ENCODE data around the gene AHCTF1.
A peak's percentile ranks its signal among the peaks of the same experiment; 100 is the strongest.

The AHCTF1 gene, protein sequence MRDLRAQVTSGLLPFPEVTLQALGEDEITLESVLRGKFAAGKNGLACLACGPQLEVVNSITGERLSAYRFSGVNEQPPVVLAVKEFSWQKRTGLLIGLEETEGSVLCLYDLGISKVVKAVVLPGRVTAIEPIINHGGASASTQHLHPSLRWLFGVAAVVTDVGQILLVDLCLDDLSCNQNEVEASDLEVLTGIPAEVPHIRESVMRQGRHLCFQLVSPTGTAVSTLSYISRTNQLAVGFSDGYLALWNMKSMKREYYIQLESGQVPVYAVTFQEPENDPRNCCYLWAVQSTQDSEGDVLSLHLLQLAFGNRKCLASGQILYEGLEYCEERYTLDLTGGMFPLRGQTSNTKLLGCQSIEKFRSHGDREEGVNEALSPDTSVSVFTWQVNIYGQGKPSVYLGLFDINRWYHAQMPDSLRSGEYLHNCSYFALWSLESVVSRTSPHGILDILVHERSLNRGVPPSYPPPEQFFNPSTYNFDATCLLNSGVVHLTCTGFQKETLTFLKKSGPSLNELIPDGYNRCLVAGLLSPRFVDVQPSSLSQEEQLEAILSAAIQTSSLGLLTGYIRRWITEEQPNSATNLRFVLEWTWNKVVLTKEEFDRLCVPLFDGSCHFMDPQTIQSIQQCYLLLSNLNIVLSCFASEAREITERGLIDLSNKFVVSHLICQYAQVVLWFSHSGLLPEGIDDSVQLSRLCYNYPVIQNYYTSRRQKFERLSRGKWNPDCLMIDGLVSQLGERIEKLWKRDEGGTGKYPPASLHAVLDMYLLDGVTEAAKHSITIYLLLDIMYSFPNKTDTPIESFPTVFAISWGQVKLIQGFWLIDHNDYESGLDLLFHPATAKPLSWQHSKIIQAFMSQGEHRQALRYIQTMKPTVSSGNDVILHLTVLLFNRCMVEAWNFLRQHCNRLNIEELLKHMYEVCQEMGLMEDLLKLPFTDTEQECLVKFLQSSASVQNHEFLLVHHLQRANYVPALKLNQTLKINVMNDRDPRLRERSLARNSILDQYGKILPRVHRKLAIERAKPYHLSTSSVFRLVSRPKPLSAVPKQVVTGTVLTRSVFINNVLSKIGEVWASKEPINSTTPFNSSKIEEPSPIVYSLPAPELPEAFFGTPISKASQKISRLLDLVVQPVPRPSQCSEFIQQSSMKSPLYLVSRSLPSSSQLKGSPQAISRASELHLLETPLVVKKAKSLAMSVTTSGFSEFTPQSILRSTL (N-terminal part only)

DNA sequence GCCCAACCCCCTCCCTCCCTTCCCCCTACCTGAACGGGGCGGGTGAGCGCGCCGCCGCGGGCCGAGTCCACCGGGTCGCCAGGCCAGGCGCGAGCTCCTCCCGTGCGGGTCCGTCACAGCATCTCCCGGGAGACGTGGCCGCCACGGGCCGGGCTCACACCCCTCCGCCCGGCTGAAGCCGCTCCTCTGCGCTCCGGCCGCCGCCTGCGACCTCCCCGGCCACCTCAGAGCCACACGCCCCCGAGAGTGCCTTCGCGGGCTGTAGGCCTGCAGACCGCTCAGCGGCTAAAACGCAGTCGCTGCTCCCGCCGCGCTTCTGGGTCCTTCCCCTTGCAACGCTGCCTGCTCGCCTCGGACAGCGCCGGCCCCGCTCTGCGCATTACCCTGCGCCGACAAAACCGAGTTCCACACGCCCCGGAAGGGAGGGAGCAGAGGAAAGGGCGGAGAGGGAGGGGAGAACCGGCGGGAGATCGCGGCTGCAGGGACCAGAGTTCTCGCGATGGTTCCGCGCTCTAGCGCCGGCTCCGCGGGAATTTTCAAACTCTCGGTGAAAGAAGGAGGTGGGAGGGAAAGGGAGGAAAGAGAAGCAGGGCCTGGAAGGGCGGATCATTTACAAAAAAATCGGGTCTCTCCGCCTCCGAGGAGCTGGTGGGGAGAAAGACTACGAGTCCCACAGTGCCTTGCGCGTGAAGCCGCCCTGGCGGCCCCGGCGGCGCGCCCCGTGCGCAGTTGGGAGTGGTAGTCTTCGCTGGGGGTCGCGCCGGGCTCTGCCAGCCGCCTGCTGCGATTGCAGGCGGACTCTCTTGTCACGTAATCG is at the start of gene AHCTF1:
TSS of gene AHCTF1 (minus strand) at position 400 of the 817 bp plus-strand sequence. CDS start 13,578 bp downstream, outside the sequence.
- peak; percentile 96 for DNase-seq

DNA sequence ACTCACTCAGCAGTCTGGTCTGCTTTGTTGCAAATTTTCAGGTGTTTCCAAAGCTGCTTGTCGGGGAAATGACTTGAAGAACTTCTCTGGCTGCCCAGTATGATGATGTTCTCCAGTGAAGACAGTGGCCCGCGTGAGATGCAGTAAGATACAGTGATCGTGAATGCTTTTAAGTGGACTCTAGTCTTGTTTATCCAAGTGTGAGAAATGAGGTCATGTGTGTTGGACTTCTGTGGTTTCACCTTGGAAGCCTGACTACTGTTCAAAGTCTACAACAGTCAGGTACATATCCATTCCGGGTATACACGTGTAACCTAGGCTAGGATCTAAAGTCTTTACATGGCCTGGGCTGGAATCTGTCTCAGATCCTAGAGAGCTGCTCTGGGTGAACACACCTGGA is 47.0 kb upstream of the AHCTF1 start:
- no peak for DNase-seq

DNA sequence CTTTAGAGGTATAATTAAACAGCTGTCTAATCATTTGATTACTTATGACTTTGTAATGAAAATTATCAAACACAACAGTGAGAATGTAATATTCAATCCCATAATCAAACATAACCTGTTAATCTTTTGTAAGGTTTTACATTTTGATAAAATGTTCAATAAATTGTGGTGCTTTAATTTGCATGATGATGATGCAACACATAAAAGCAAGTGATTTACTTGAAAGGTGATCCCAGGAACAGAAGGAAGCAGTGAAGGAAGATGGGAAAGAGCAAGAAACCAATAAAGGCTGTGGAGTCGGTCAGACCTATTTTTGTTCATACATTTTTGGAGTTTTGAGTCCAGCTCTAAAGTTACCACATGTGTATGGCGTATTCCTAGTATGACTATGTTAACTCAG is 46.5 kb upstream of the AHCTF1 start:
- DNase-seq: no peak

DNA sequence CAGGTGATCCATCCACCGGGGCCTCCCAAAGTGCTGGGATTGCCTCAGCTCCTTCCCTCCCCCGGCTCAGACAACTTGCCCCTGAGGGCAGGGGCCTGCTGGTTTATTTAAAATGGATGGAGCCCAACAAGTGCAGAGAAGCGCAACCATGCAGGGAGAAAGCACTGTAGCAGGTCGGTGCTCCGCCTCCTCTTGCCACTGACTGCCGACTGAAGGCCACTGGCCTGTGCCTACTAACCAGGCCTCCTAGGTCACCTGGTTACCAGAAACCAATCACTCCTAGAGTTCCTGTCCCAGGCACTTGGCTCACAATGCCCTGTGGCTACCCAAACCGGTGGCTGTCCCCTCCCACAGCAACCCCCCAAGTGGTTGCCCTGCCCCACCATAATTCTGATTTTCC is 40.2 kb upstream of the AHCTF1 start:
- DNase-seq: no peak

DNA sequence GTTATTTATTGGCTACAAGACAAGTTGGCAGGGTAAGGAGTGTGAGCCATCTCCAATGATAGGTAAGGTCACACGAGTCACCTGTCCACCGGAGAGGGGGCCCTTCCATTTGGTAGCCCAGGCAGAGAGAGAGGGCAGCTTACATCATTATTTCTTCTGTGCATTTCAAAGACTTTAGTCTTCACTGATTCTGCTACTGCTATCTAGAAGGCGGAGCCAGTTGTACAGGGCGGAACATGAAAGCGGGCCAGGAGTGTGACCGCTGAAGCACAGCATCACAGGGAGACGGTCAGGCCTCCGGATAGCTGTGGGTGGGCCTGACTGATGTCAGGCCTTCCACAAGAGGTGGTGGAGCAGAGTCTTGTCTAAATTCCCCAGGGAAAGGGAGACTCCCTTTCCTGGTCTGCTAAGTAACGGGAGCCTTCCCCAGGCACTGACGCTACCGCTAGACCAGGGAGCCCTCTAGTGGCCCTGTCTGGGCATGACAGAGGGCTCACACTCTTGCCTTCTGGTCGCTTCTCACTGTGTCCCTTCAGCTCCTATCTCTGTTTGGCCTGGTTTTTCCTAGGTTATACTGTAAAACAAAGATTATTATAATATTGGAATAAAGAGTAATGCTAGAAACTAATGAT is 39.5 kb upstream of the AHCTF1 start:
- peak; percentile 38 to 42 for DNase-seq

DNA sequence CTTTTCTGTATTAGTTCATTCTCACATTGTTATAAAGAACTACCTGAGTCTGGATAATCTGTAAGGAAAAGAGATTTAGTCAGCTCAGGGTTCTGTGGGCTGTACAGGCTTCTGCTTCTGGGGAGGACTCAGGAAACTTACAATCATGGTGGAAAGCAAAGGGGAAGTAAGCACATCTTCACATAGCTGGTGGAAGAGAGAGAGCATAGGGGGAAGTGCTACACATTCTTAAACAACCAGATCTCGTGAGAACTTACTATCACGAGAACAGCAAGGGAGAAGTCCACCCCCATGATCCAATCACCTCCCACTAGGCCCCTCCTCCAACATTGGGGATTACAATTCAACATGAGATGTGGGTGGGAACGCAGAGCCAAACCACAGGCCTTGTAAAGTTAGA is 37.9 kb upstream of the AHCTF1 start:
- DNase-seq: no peak

DNA sequence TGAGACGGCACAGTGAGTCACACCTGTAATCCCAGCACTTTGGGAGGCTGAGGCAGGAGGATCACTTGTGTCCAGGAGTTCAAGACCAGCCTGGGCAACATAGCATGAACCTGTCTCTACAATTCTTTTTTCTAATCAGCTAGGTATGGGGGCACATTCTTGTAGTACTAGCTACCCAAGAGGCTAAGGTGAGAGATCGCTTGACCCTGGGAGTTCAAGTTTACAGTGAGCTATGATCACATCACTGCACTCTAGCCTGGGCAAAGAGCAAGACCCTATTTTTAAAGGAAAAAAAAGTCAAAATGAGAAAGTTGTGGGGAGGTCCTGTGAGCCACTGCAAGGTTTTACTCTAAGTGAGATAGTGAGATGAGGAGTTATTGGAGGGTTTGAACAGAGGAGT is 34.8 kb upstream of the AHCTF1 start:
- no peak for DNase-seq

DNA sequence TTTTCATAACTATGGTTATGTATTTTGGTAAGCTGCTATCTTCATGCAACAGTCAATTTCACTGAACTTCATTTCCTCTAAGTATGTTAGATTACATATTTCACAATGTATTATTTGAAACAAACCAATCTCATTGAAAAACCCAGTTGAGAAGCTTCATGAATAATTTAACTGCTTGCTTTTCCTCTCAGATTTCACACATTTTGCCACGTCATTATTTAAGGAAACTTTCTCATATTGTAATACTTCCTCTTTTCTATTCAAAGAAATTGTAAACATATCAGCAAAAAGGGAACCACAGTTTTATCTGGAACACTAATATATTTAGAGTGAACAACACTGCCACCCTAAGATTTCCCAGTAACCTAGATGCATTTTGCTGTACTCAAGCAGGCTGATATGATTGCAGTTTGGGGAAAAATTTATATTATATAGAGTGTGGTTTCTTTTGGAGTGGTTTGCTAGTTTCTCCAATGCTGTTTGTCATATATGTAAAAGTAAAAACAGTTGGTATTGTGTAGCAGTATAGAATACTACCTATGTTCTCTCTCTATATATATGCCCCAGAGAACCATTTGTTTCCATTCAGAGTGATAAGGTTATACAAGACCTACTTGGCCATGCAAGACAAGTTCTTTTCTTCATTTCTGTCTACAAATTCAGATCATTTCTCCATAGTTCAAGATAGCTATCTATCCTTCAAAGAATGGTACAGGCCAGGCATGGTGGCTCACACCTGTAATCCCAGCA is 28.4 kb upstream of the AHCTF1 start:
- peak in 1 of 2 donors; percentile 12 for DNase-seq

DNA sequence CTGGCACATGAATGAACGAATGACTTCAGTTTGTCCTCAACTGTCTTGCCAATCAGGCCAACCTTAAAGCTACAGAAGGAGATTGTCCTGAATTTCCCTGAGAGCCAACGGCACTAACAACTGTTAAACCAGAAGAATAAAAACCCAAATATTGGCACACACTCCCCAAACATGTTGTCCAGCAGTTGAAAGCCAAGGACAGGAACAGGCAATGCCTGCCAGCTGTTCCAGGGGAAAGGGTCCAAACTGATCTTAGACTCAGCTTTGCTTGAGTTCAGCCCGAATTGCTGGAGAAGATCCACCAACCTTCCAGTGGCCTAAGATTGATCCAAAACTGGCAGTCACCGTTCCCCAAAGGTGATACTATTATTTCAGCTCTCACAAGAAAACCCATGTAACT is 22.4 kb upstream of the AHCTF1 start:
- DNase-seq: no peak

DNA sequence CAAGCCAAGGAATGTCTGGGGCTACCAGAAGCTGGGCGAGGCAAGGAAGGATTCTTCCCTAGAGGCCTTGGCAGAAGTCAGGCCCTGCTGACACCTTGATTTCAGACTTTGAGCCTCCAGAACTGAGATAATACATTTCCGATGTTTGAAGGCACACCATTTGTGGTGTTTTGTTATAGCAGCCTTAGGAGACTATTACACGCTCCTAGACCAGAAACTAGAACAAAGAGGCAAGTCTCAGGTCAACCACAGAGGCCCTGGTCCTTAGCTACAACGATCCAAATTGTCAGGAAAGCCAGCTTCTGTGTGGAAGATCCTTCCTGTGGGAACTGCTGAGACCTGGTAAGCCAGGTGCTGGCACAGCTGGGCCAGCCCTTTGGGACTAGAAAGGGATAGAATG is 19.7 kb upstream of the AHCTF1 start:
- DNase-seq: no peak

DNA sequence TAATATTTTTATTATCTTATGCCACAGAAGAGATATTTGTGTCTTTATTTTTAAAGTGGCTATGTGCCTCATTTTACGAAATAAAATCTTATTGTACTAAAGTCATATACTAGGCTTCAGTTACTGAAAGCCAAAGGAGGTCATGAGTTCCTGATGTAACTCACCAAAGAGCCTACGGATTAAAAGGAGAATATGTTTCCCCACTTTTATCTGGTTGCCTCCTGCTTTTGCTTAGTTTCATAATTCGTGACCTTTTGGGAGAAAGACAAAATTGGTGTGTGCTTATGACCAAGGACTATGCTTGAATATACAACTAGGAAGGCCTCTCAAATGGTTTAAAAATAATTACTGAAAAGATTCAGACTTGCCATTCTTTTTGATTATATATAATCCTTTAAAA is 18.2 kb upstream of the AHCTF1 start:
- DNase-seq: no peak

DNA sequence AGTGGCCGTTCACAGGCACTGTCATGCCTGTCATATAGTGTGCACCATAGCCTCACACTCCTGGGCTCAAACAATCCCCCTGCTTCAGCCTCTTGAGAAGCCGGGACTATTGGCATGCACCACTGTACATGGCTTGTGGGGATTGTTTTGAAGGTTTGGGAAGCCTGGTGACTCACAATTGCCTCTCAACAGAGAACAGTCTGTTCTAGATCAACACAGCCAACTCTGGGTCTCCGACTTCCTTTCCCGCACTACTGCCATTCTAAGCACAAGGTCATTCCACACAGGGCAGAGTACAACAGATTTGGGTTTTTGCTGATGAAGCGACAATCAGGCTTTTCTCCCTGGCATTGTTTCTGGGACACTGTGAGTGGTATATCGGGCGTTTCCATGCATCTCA is 15.5 kb upstream of the AHCTF1 start:
- no peak for DNase-seq

DNA sequence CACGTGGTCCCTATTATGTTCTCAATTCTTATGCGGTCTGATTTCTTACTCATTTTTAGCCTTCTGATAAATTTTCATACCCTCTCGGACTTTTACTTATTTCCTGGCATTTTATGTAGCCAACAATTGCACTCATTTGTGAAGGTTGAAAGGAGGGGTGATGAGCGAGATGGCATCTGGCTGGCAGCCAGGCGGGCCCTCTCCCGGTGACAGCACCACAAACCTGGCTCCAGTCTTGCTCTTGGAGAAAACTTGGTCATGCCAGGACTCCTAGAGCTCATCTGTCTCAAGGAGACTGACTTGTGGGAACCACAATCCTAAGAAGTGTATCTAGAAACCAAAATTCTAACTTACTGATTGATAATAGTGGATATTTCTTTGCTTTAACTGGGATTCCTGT is 14.6 kb upstream of the AHCTF1 start:
- no peak for DNase-seq

DNA sequence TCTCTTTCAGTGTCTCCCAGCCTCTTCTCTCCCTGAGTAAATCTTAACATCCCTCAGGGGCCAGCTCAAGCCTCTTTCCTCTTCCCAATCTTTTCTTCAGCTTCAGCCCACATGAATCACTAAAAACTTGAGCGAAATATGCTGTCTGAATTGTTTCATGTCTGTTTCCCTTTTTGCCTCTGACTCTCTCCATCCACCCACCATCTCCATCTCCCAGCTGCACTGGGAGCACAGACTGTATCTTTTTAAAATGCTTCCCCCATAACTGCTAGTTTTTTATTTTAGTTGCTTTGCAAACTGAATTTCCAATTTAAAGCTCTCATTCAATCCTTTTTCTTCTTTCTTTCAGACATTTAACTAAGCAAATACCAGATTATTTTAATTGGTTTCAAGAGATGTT is 3.0 kb upstream of the AHCTF1 start:
- no peak for DNase-seq

DNA sequence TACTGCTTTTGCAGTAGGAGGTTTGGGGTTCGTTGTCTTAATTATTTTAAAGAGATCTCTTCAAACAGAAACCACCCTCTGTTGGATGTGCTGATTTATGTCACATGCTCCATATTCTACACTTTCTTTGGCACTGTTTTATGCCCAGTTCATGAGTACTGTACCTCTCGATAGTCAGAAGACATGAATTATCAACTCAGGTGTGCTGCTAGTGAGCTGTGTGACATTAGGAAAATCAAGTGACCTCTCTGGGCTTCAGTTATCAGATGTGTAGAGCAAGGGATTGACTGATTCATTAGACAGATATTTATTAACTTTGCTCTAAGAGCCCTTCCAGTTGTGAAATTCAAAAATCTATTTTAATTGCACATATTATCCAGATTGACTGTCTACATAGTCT is 2.1 kb upstream of the AHCTF1 start:
- no peak for DNase-seq

DNA sequence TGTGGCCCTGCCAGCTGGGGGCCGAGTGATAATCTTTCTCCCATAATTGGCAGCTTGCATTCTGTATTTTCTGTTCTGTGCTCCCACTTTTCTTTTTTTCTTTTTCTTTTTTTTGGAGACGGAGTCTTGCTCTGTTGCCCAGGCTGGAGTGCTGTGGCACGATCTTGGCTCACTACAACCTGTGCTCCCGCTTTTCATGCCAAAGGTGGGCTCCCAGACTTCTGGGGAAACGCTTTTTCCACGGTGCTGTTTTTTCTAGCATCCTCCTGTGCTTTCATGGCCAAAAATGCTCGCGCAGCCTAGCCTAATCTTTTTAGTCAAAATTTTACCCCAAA is 585 bp upstream of the AHCTF1 start:
- DNase-seq: no peak

DNA sequence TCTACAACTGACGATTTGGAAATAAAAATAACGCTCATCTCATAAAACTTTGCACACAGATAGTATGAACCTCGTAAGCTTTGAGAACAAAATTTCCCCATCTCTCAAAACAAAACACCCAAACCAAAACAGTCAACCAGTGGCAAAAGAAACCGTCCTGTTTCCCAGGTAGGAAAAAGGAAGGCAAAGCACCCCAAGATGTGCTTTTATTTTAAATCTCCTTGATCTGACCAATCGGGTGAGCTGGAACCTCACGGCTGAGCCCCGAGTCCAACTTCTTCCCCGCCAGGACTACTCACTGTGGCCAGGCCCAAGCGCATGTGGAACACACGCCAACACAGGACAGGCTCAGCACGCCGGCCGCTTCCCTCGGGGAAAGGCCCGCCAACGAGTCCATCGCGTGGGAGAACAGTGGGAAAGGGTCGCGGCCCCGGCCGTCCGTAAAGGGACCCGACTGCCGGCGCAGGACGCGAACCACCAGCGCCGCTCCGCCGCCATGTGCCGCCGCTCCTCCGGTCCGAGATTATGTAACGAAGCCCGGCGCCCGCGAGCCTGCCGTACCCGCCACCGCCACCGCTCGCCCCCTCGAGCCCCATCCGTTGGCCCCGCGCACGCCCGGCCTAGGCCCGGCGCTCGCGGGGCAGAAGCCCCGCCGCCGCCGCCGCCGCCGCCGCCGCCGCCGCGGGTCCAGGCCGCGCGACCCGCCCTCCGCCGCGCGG is 759 bp downstream of the AHCTF1 start:
- peak; percentile 56 to 69 for DNase-seq

DNA sequence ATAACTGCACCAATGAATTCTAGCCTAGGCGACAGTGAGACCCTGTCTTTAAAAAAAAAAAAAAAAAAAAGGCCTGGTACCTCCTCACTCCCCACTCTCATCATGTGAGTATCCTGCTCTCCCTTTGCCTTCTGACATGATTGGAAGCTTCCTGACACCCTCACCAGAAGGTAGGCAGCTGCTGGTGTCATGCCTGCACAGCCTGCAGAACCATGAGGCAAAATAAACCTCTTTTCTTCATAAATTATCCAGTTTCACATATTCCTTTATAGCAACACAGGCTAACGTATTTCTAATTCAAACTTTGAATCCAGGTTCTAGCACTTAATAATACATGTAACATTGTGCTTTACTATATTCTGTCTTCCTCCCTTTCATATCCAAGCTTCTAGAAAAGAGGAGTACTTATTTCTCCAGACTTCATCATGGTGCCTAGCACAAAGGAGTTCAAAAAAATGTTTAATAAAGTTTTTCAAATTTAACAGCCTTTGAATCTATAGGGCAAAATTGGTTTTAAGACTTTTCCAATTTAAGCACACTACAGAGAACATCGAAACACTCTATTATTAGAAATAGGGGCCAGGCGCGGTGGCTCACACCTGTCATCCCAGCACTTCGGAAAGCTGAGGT is 5.6 kb downstream of the AHCTF1 start:
- DNase-seq: no peak

DNA sequence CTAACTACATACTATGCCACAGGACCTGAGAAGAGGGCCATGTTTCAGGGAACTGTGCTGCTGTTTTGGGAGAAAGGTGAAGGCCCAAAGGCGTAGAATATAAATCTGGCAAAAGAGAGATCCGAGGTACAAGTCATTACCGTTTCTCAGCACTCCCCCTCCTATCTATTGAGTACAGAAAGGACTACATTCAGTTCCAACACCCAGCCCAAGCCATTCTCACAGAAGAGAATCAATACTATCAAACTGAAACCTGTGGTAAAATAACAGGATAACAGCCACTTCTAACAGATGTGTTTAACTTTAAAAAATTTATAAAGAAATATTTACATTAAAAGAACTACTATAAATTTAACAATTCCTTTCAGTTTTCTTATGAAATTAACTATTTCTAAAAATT is 7.8 kb downstream of the AHCTF1 start:
- DNase-seq: no peak

DNA sequence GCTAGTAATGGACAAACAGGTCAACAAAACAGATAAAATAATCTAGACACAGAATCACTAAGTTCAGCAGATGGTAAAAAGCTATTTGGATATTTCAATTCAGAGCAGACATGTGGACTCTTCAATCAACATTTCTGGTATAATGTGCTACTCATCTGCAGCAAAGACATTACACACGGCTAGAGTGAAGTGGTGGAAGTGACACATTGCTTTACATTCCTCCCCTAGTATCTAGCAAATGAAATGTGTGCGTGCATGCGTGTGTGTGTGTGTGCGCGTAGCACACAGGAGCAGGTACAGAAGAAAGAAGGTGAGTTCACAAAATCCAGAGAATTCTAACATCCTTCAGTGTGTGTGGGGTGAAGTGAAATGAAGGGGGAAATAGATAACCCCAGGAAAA is 8.3 kb downstream of the AHCTF1 start:
- DNase-seq: no peak
